Fibroblast of the conjunctiva (primary cell): Measurements from ENCODE around the gene LDB1.

Experiments used
- DNase-seq: peaks from one replicate; pipeline ENCODE4 v3.0.0-alpha.2; 2010; ENCODE audit warnings: low read depth

The LDB1 gene

GRCh38 chr10:102120142-102120990 lies at the start of gene LDB1:
Gene LDB1 (minus strand): TSS chr10:102120368. CDS start chr10:102120110, 258 bp downstream.
- no peak for DNase-seq

- peak; percentile 44 for DNase-seq
Observed at GRCh38 chr10:102167861-102168260, 47.7 kb upstream of the LDB1 start.

GRCh38 chr10:102163342-102163989 lies 43.3 kb upstream of the LDB1 start:
- no peak for DNase-seq

GRCh38 chr10:102159831-102160230 lies 39.7 kb upstream of the LDB1 start:
- no peak for DNase-seq

GRCh38 chr10:102159051-102159597 lies 39.0 kb upstream of the LDB1 start:
- DNase-seq, result no peak

GRCh38 chr10:102157224-102157623 lies 37.1 kb upstream of the LDB1 start:
- DNase-seq, result no peak

GRCh38 chr10:102154466-102155116 lies 34.4 kb upstream of the LDB1 start:
- no peak for DNase-seq

GRCh38 chr10:102153093-102153620 lies 33.0 kb upstream of the LDB1 start:
- DNase-seq, result no peak

GRCh38 chr10:102152545-102152890 lies 32.4 kb upstream of the LDB1 start:
- DNase-seq, result no peak

GRCh38 chr10:102151774-102152544 lies 31.8 kb upstream of the LDB1 start, which contains the start of gene NOLC1:
Gene NOLC1 (plus strand): TSS chr10:102152389. CDS start chr10:102152411, 22 bp downstream.
- DNase-seq, result peak; percentile 98

GRCh38 chr10:102150970-102151773 lies 31.0 kb upstream of the LDB1 start:
- DNase-seq, result no peak

- no peak for DNase-seq
Observed at GRCh38 chr10:102148275-102148674, 28.1 kb upstream of the LDB1 start.

GRCh38 chr10:102147561-102147960 lies 27.4 kb upstream of the LDB1 start:
- DNase-seq, result no peak

GRCh38 chr10:102146971-102147428 lies 26.8 kb upstream of the LDB1 start:
- DNase-seq, result no peak

- no peak for DNase-seq
Observed at GRCh38 chr10:102141583-102142107, 21.5 kb upstream of the LDB1 start.

GRCh38 chr10:102140913-102141540 lies 20.9 kb upstream of the LDB1 start:
- no peak for DNase-seq

- DNase-seq, result no peak
Observed at GRCh38 chr10:102140218-102140617, 20.1 kb upstream of the LDB1 start.

- DNase-seq, result no peak
Observed at GRCh38 chr10:102139281-102140110, 19.3 kb upstream of the LDB1 start.

GRCh38 chr10:102135956-102136526 lies 15.9 kb upstream of the LDB1 start:
- no peak for DNase-seq
